ENCODE results near the gene CARMIL3.

The CARMIL3 gene

GRCh38 chr14:24116128-24116814 lies 64.5 kb downstream of the CARMIL3 start:
- no peak for ATAC-seq

DNA sequence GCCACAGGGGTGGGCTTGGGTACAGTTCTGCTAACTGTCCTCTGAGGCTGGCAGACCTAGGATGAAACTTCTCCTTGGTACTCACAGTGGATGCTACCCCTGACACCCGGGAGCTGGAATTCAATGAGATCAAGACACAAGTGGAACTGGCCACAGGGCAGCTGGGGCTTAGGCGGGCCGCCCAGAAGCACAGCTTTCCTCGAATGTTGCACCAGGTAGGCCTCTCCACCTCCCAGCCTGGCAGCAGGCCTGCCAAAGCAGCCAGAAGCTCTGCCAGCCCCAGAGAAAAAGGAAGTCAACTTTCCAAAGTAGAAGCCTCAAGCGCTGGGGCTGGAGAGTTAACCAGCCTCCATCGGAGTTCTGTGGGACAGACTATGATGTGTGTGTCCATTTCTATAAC lies 65.4 kb downstream of the CARMIL3 start:
- ATAC-seq: no peak
